ENCODE data around the gene MIOS. TPM values are rescaled to one million over a fixed set of nuclear protein-coding genes. Genes with fewer than 3 reads are reported as not detected.

MIOS gene
- total RNA-seq, 1 experiment from 2014 or later: 25.8 TPM

DNA sequence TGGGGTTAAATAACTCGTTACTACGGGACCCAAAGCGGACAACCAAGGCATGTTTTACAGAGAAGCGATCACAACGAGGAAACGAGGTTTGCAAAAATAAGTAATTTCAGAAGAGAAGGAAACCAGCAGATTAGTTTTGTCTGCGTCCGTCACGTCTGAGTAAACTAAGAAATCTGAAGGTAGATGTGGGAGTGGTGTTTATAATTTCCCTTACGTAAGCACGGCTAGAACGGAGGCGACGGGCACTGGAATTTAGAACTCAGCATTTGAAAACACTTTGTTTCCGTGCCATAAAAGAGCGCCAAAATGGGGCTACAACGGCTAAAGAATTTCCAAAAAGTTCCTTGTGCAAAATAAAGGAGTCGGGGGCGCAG is 73.2 kb downstream of the MIOS start:
- TF ChIP-seq ZNF274 (IDR thresholded peaks at IDR 0.05; ENCODE audit: low read depth, low read length): no peak
- TF ChIP-seq, protein P1, sequence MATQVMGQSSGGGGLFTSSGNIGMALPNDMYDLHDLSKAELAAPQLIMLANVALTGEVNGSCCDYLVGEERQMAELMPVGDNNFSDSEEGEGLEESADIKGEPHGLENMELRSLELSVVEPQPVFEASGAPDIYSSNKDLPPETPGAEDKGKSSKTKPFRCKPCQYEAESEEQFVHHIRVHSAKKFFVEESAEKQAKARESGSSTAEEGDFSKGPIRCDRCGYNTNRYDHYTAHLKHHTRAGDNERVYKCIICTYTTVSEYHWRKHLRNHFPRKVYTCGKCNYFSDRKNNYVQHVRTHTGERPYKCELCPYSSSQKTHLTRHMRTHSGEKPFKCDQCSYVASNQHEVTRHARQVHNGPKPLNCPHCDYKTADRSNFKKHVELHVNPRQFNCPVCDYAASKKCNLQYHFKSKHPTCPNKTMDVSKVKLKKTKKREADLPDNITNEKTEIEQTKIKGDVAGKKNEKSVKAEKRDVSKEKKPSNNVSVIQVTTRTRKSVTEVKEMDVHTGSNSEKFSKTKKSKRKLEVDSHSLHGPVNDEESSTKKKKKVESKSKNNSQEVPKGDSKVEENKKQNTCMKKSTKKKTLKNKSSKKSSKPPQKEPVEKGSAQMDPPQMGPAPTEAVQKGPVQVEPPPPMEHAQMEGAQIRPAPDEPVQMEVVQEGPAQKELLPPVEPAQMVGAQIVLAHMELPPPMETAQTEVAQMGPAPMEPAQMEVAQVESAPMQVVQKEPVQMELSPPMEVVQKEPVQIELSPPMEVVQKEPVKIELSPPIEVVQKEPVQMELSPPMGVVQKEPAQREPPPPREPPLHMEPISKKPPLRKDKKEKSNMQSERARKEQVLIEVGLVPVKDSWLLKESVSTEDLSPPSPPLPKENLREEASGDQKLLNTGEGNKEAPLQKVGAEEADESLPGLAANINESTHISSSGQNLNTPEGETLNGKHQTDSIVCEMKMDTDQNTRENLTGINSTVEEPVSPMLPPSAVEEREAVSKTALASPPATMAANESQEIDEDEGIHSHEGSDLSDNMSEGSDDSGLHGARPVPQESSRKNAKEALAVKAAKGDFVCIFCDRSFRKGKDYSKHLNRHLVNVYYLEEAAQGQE (IDR thresholded peaks at IDR 0.05; ENCODE audit: low read depth): no peak
- TF ChIP-seq ELF1 (IDR thresholded peaks at IDR 0.05; ENCODE audit: borderline replicate concordance, low read depth): no peak
- RAD21 ChIA-PET (ENCODE audit: low non-redundant PET in 1 of 2, low total read pairs in 2 of 2, uncharacterized antibody in 2 of 2, unreplicated experiment in 2 of 2): no interaction called here
- H2AFZ ChIP-seq (ENCODE audit: low read depth, low read length, poor library complexity, severe bottlenecking): no peak overlapping the region
- ATAC-seq (no peak), DNase-seq (ENCODE audit: low read depth, low spot score) (no peak)
- H3K9me3 ChIP-seq (ENCODE audit: control insufficient read depth in 1 of 2, insufficient read depth in 1 of 2, low read depth in 1 of 2, low read length in 2 of 2): no peaks in the 10 kb centered on the region
- no peaks in the 10 kb centered on the region for H3K9me2 ChIP-seq (ENCODE audit: insufficient read depth)
- H3K4me2 ChIP-seq (ENCODE audit: low read length): peak overlapping the region; percentile 92
- peak overlapping the region; percentile 59 to 82 for H3K4me3 ChIP-seq (replicated peaks in 1 of 2; ENCODE audit: low read depth in 1 of 2, low read length in 2 of 2)
- peaks cover 4 to 5% of the 10 kb centered on the region in 2 experiments; a peak in 2 of 4 replicates for H3K36me3 ChIP-seq (ENCODE audit: control insufficient read depth in 1 of 2, insufficient read depth in 2 of 2, low read length in 2 of 2)
- peak overlapping the region; percentile 44 for H3K27ac ChIP-seq (ENCODE audit: low read depth, low read length)
- H4K20me1 ChIP-seq (ENCODE audit: insufficient read depth): no peaks in the 10 kb centered on the region
- no peaks in the 10 kb centered on the region for H3K27me3 ChIP-seq (ENCODE audit: insufficient read depth, low read length)
- peaks cover 5 to 16% of the 10 kb centered on the region in 2 experiments; a peak in 2 of 4 replicates for H3K4me1 ChIP-seq (ENCODE audit: control insufficient read depth in 1 of 2, insufficient read depth in 2 of 2, low read length in 2 of 2)
- CTCF ChIA-PET: interaction anchor here (1.2 to 2.5 kb wide), 2 partner anchors 216 to 656 kb away, joined by 3 to 8 read pairs; no protein-coding TSS in a partner anchor
- peak overlapping the region; percentile 79 for H3K9ac ChIP-seq (ENCODE audit: low read length)
- intact Hi-C loops (cut with micrococcal nuclease): no loop called here
- POLR2A ChIA-PET: interaction anchor here (1.2 to 1.8 kb wide), 2 partner anchors 25 to 656 kb away, joined by 3 to 4 read pairs; no protein-coding TSS in a partner anchor
- no TSS peak for BruUV-seq (replicated peaks)
- H3K79me2 ChIP-seq (ENCODE audit: insufficient read depth, low read length): peaks cover 35% of the 10 kb centered on the region
